GM12891 (cell line): ENCODE measurements around the gene TM4SF1.

Source experiments
- PAX5 ChIP-seq: IDR thresholded peaks from 2 replicates; pipeline ENCODE4 v1.6.1; 2011; ENCODE audit warnings: low read length, moderate library complexity, mild to moderate bottlenecking; ENCODE audit not compliant: insufficient read depth, severe bottlenecking
- POLR2A ChIP-seq: IDR thresholded peaks from 2 replicates; pipeline ENCODE4 v1.6.1; 2011; ENCODE audit warnings: low read depth, low read length, control low read depth
- POLR2AphosphoS5 ChIP-seq: IDR thresholded peaks from 2 replicates; pipeline ENCODE4 v1.6.1; 2011; ENCODE audit warnings: low read depth, low read length, control low read depth
- SPI1 ChIP-seq: IDR thresholded peaks from 2 replicates; pipeline ENCODE4 v1.6.1; 2011; ENCODE audit warnings: low read depth, low read length, control low read depth
- TAF1 ChIP-seq: IDR thresholded peaks from 2 replicates; pipeline ENCODE4 v1.6.1; 2011; ENCODE audit warnings: low read depth, low read length, control low read depth

GRCh38 chr3:149319750-149320149 is 57.7 kb downstream of the TM4SF1 start:
- TF ChIP-seq POLR2A: no peak
- TF ChIP-seq TAF1: no peak
- TF ChIP-seq SPI1: no peak
- TF ChIP-seq POLR2AphosphoS5: no peak
- TF ChIP-seq PAX5: no peak
